ENCODE measurements around the gene FN1. TPM values are rescaled to one million over a fixed set of nuclear protein-coding genes. Genes with fewer than 3 reads are reported as not detected.

The FN1 gene
- polyA plus RNA-seq, 1 of the 3 experiments (the other 2 are of a cell fraction), result 1,671 TPM

DNA sequence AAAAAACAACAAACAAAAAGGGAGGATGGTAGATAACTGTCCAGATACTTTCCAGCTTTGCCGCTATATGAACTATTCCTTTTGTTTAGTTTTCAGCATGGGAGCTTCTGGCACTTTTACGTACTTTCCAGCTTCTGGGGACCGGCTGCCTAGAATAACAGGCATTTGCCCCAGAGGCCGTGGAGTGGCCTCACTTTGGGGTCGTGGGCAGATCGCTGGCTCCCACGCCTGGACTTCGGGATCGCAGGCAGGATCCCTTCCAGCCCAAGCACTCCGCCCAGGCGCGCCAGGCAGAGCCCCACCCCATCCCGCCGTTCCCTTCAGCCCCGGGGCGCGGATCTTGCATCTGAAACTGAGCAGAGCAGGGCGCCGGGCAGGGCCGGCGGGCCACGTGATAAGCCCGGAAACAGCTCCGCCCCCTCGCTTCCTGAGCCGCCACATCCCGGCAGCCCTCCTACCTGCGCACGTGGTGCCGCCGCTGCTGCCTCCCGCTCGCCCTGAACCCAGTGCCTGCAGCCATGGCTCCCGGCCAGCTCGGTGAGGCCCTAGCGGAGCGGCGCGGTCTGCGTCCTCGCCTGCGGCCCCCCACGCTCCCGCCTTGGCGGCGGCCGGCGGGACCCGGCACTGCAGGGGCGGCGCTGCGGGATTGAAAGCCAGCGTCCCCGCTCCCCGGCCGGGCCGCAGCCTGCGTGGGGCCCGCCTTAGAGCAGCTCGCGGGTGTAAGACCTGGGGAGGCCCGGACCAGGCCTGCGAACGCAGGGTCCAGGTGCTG is 124.1 kb downstream of the FN1 start, which contains the start of gene ATIC:
Gene ATIC (plus strand): TSS at position 435 of the 772 bp plus-strand sequence. CDS start 84 bp downstream, at position 519.
- CTCF ChIA-PET, result interaction anchor here (0.5 to 1.4 kb wide), 5 partner anchors 9 to 620 kb away, joined by 3 read pairs; no protein-coding TSS in a partner anchor
- H3K9me3 ChIP-seq, result no peaks in the 10 kb centered on the region
- H3K27ac ChIP-seq (ENCODE audit: low read depth in 2 of 2, low read length in 1 of 2), result peak within 1 kb of the TSS; percentile 85 to 93
- H3K27me3 ChIP-seq (ENCODE audit: insufficient read depth), result no peaks in the 10 kb centered on the region
- H3K4me1 ChIP-seq (ENCODE audit: control insufficient read depth in 1 of 2, insufficient read depth in 2 of 2, low read depth in 1 of 2, low read length in 1 of 2), result peaks cover 10 to 13% of the 10 kb centered on the region in 2 experiments; a peak in 3 of 4 replicates
- peaks cover 7 to 23% of the 10 kb centered on the region in 2 experiments for H3K36me3 ChIP-seq (replicated peaks in 1 of 2; ENCODE audit: control insufficient read depth in 1 of 2, insufficient read depth in 2 of 2, low read length in 1 of 2)
- H3F3A ChIP-seq (replicated peaks; ENCODE audit: insufficient read depth), result peaks cover 19% of the 10 kb centered on the region
- POLR2A ChIA-PET, result interaction anchor here (0.6 to 0.9 kb wide), 5 partner anchors 20 to 647 kb away, joined by 3 to 6 read pairs (median 3); partner anchors contain the start of gene BARD1
- H3K9ac ChIP-seq, result peak within 1 kb of the TSS; percentile 88
- peak within 1 kb of the TSS; percentile 93 for H3K4me2 ChIP-seq
- peaks cover 52% of the 10 kb centered on the region for H3K79me2 ChIP-seq (ENCODE audit: insufficient read depth)
- no peaks in the 10 kb centered on the region for H4K20me1 ChIP-seq (ENCODE audit: insufficient read depth)
- peak within 1 kb of the TSS; percentile 65 to 94 for H3K4me3 ChIP-seq (ENCODE audit: low read depth in 2 of 2, low read length in 1 of 2)
- no peaks in the 10 kb centered on the region for H3K9me2 ChIP-seq
- DNase-seq, result peak; percentile 96
- peak within 1 kb of the TSS; percentile 100 for H2AFZ ChIP-seq (ENCODE audit: low read depth)
- 1% methylated on average over 30 of the region's 64 CpGs for WGBS (ENCODE audit: low lambda C conversion rate)
- TF ChIP-seq, protein P1, sequence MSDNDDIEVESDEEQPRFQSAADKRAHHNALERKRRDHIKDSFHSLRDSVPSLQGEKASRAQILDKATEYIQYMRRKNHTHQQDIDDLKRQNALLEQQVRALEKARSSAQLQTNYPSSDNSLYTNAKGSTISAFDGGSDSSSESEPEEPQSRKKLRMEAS (IDR thresholded peaks at IDR 0.05; ENCODE audit: low read depth), result peak; percentile 99
- TF ChIP-seq PBX3 (IDR thresholded peaks at IDR 0.05) (no peak), MEF2A (IDR thresholded peaks at IDR 0.05; ENCODE audit: borderline replicate concordance, low read depth) (no peak), GATA2 (CRISPR knock-in tag; IDR thresholded peaks at IDR 0.05) (peak; percentile 57), SIN3A (IDR thresholded peaks at IDR 0.05; ENCODE audit: borderline replicate concordance, low read depth, low read length) (peak; percentile 97), GABPA (IDR thresholded peaks at IDR 0.05; ENCODE audit: low read depth) (peak; percentile 73), MXI1 (IDR thresholded peaks at IDR 0.05; ENCODE audit: low read depth, low read length) (peak; percentile 97), FOXM1 (IDR thresholded peaks at IDR 0.05; ENCODE audit: low read depth) (no peak), USF2 (IDR thresholded peaks at IDR 0.05; ENCODE audit: borderline replicate concordance, low read depth, low read length) (peak; percentile 78), RXRA (IDR thresholded peaks at IDR 0.05; ENCODE audit: borderline replicate concordance, low read depth) (no peak), RFX5 (IDR thresholded peaks at IDR 0.05; ENCODE audit: low read length) (no peak), TCF12 (IDR thresholded peaks at IDR 0.05) (peak; percentile 31; the same call in 1 of the 2 replicates), JUND (IDR thresholded peaks at IDR 0.05) (no peak), TAF1 (IDR thresholded peaks at IDR 0.05; ENCODE audit: borderline replicate concordance, low read depth, low read length) (peak; percentile 81), POLR2AphosphoS5 (IDR thresholded peaks at IDR 0.05; ENCODE audit: low read depth, low read length) (peak; percentile 76), EZH2phosphoT487 (IDR thresholded peaks at IDR 0.05; ENCODE audit: borderline replicate concordance, low read depth) (no peak), RCOR1 (IDR thresholded peaks at IDR 0.05; ENCODE audit: low read length) (no peak; the same call in 1 of the 2 replicates), CTCF (IDR thresholded peaks at IDR 0.05) (peak; percentile 16), NRF1 (IDR thresholded peaks at IDR 0.05; ENCODE audit: low read depth, low read length) (no peak), EP300 (IDR thresholded peaks at IDR 0.05; ENCODE audit: borderline replicate concordance in 1 of 2, low read depth in 1 of 2, low read length in 1 of 2) (peak in 1 of 2 experiments; percentile 57; a peak in 1 of 4 replicates), YY1 (IDR thresholded peaks at IDR 0.05; ENCODE audit: low read depth) (no peak), FOXJ3 (CRISPR knock-in tag; IDR thresholded peaks at IDR 0.05) (0 out of 2 replicates have a peak, but pooled peaks have one; percentile 7), ELF1 (IDR thresholded peaks at IDR 0.05) (peak; percentile 64; the same call in 1 of the 2 replicates), CHD2 (IDR thresholded peaks at IDR 0.05; ENCODE audit: low read length, partially characterized antibody) (peak; percentile 84), TEAD4 (IDR thresholded peaks at IDR 0.05; ENCODE audit: borderline replicate concordance, insufficient read depth) (no peak), NFIC (IDR thresholded peaks at IDR 0.05; ENCODE audit: borderline replicate concordance) (no peak; the same call in 1 of the 2 replicates), RAD21 (IDR thresholded peaks at IDR 0.05; ENCODE audit: low read length) (peak; percentile 24; the same call in 1 of the 2 replicates), FOSL2 (IDR thresholded peaks at IDR 0.05; ENCODE audit: borderline replicate concordance, low read depth) (no peak)
- TF ChIP-seq, protein P2, sequence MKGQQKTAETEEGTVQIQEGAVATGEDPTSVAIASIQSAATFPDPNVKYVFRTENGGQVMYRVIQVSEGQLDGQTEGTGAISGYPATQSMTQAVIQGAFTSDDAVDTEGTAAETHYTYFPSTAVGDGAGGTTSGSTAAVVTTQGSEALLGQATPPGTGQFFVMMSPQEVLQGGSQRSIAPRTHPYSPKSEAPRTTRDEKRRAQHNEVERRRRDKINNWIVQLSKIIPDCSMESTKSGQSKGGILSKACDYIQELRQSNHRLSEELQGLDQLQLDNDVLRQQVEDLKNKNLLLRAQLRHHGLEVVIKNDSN (IDR thresholded peaks at IDR 0.05; ENCODE audit: borderline replicate concordance, low read depth), result peak; percentile 96

Data from SK-N-SH (cell line).